Suprapubic skin (tissue), 4 donors: Measurements from ENCODE around the gene ELANE. TPM values are rescaled to one million over a fixed set of nuclear protein-coding genes. Genes with fewer than 3 reads are reported as not detected.
A peak's percentile ranks its signal among the peaks of the same experiment; 100 is the strongest.

Source experiments
- DNase-seq, 2 donors: peaks; one replicate each; pipeline ENCODE4 v3.0.0-alpha.2; 2019; ENCODE audit warnings: low spot score in 2 of 2
- H3K27ac ChIP-seq: fragments of 200-600 bp; sonication (generic); one replicate; pipeline ENCODE4 v1.5.1; 2019
- H3K27me3 ChIP-seq: fragments of 200-600 bp; sonication (generic); one replicate; pipeline ENCODE4 v1.5.1; 2019
- H3K36me3 ChIP-seq: fragments of 200-600 bp; sonication (generic); one replicate; pipeline ENCODE4 v1.5.1; 2019
- H3K4me1 ChIP-seq: fragments of 200-600 bp; sonication (generic); one replicate; pipeline ENCODE4 v1.5.1; 2019
- H3K4me3 ChIP-seq: fragments of 200-600 bp; sonication (generic); one replicate; pipeline ENCODE4 v1.5.1; 2019; ENCODE audit warnings: mild to moderate bottlenecking
- H3K9me3 ChIP-seq: fragments of 200-600 bp; sonication (generic); one replicate; pipeline ENCODE4 v1.5.1; 2019
- EP300 ChIP-seq: sonication (generic); formaldehyde crosslinking; IDR thresholded peaks from one replicate; pipeline ENCODE4 v1.6.1; 2017; ENCODE audit warnings: antibody characterized with exemption
- POLR2A ChIP-seq, 2 donors: fragments of 450-650 bp; IDR thresholded peaks; one replicate each; pipeline ENCODE4 v1.6.1; 2017; ENCODE audit warnings: antibody characterized with exemption in 2 of 2, mild to moderate bottlenecking in 2 of 2, moderate library complexity in 2 of 2
- POLR2AphosphoS5 ChIP-seq, 3 donors: sonication (generic); formaldehyde crosslinking; IDR thresholded peaks; one replicate each; pipeline ENCODE4 v1.6.1; 2017; ENCODE audit warnings: antibody characterized with exemption in 3 of 3
- WGBS: methylation state at CpG from one replicate; pipeline ENCODE4 v1.1.5; 2018; 5-methylcytosine and 5-hydroxymethylcytosine counted together
- total RNA-seq, 4 donors: library from RNA; depleted of rRNA; stranded (reverse); fragments of >200 nt; gene quantifications; one replicate each; pipeline ENCODE4 v1.1.0, GENCODE V29; 2016
- TF ChIP-seq, protein P1 (sequence below), 2 donors: fragments of 200-600 bp in 1 of 2; fragments of 450-650 bp in 1 of 2; sonication (generic) in 1 of 2; IDR thresholded peaks; one replicate each; pipeline ENCODE4 v1.5.1; 2016 to 2019; ENCODE audit warnings: antibody characterized with exemption in 2 of 2, mild to moderate bottlenecking in 1 of 2, moderate library complexity in 1 of 2

Gene ELANE
- total RNA-seq, 4 donors from 2014 or later: 0.79 TPM; not detected in 3

DNA sequence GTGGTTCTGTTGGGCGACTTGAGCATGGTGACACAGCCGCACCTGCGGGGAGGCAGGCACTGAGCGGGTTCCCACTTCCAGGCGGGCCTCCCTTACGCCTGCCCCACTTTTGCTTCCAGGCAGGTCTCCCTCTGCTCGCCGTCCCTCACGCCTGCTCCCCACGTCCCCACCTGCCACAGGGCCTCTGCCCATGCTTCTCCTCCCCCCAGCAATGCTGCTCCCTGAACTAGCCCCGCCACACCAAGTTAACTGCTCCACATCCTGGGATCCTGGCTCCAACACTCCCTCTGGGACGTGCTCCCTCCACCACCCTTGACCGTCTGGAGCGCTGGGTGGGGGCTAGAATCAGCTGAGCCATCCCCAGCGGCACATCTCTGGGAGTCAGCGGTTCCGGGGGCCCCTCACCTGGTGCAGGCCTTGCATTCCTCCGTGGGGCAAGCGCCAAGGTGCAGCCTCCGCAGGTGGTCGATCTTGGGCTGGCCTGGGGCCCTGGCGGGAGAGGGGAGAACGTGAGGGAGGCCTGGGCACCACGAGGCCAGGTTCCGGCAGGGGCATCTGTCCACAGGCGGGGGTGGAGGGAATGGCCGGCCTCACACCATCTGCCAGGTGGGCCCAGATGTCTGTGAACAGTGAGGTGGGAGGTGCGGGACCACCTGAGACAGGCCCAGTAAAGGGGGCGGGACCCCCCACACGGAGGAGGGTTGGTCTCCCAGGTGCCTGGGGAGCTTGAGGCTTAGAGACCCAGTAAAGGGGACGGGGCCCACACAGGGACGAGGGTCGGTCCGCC is 16.5 kb downstream of the ELANE start:
- H3K4me1 ChIP-seq: peaks cover 37% of the 10 kb centered on the region
- H3K9me3 ChIP-seq: no peaks in the 10 kb centered on the region
- no peak overlapping the region for H3K4me3 ChIP-seq
- TF ChIP-seq POLR2AphosphoS5 (IDR thresholded peaks at IDR 0.05) (no peak), EP300 (no peak), POLR2A (IDR thresholded peaks at IDR 0.05) (no peak)
- TF ChIP-seq, protein P1, sequence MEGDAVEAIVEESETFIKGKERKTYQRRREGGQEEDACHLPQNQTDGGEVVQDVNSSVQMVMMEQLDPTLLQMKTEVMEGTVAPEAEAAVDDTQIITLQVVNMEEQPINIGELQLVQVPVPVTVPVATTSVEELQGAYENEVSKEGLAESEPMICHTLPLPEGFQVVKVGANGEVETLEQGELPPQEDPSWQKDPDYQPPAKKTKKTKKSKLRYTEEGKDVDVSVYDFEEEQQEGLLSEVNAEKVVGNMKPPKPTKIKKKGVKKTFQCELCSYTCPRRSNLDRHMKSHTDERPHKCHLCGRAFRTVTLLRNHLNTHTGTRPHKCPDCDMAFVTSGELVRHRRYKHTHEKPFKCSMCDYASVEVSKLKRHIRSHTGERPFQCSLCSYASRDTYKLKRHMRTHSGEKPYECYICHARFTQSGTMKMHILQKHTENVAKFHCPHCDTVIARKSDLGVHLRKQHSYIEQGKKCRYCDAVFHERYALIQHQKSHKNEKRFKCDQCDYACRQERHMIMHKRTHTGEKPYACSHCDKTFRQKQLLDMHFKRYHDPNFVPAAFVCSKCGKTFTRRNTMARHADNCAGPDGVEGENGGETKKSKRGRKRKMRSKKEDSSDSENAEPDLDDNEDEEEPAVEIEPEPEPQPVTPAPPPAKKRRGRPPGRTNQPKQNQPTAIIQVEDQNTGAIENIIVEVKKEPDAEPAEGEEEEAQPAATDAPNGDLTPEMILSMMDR (IDR thresholded peaks at IDR 0.05): no peak
- H3K36me3 ChIP-seq: peaks cover 41% of the 10 kb centered on the region
- peak overlapping the region; percentile 68 for H3K27ac ChIP-seq
- no peak for DNase-seq
- H3K27me3 ChIP-seq: no peaks in the 10 kb centered on the region
- WGBS: 84% methylated on average over 21 of the region's 34 CpGs

DNA sequence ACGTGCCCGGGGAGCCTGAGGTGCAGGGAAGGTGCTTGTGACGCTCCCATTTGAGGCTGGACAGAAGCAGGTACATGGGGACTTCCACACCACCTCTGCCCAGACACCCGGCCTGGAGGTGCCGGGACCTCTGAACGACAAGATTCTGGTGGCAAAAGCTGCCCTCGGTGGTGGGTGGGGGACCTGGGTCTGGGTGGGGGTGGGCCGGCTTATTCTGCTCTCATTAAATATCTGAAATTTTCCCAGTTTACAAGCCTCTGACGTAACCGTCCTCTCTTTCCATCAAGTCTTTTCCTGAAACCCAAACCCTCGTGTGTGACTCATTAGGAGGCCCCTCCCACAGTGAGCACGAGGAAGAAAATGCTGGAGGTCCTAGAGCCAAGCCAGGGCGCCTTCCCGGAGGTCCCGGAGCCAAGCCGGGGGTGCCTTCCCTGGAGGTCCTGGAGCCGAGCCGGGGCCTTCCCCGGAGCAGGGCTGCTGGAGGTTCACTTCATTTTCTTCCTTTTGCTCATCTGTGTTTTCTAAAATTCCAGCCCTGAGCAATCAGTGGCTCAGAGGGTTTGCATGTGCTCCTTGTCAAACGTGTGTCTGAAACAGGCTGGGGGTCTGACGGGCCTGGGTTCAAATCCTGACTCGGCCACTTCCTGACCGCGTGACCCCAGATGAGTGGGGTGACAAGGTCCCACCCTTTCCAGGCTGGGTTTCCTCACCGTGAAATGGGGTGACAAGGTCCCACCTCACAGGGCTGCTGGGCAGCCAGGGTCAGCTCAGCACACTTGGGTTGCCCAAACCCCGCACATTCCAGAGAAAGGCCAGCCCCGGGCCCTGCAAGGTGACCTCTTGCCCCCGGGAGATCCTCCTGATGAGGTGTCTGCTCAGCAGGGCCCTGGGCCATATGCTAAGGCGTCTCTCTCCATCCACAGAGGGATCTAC is 17.4 kb downstream of the ELANE start:
- Histone ChIP-seq H3K4me1 (peaks cover 43% of the 10 kb centered on the region), H3K27me3 (no peaks in the 10 kb centered on the region), H3K27ac (peak overlapping the region; percentile 68), H3K36me3 (peaks cover 47% of the 10 kb centered on the region), H3K9me3 (no peaks in the 10 kb centered on the region), H3K4me3 (no peak overlapping the region)
- TF ChIP-seq, protein P1 (IDR thresholded peaks at IDR 0.05): no peak
- TF ChIP-seq POLR2A (IDR thresholded peaks at IDR 0.05) (no peak), EP300 (no peak), POLR2AphosphoS5 (IDR thresholded peaks at IDR 0.05) (peak in 1 of 3 donors; percentile 7)
- no peak for DNase-seq
- WGBS: 50% methylated on average over 17 of the region's 29 CpGs

DNA sequence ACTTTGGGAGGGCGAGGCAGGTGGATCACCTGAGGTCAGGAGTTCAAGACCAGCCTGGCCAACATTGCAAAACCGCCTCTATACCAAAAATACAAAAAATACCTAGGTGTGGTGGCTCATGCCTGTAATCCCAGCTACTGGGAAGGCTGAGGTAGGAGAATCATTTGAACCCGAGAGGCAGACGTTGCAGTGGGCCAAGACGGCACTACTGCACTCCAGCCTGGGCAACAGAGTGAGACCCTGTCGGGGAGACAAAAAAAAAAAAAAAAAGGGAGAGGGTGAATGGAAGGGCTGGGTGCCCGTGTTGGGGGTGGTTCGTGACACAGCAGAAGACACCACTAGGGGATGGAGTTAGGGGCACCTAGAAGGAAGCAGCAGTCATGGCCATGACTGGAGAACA is 18.2 kb downstream of the ELANE start:
- H3K27ac ChIP-seq: no peak overlapping the region
- peaks cover 55% of the 10 kb centered on the region for H3K36me3 ChIP-seq
- H3K4me1 ChIP-seq: peaks cover 47% of the 10 kb centered on the region
- no peaks in the 10 kb centered on the region for H3K27me3 ChIP-seq
- H3K9me3 ChIP-seq: no peaks in the 10 kb centered on the region
- DNase-seq: no peak
- H3K4me3 ChIP-seq: no peak overlapping the region
- no peak for TF ChIP-seq EP300
- TF ChIP-seq, protein P1 (IDR thresholded peaks at IDR 0.05): no peak
- TF ChIP-seq POLR2A (IDR thresholded peaks at IDR 0.05): no peak
- no peak for TF ChIP-seq POLR2AphosphoS5 (IDR thresholded peaks at IDR 0.05)
- WGBS: 87% methylated on average over 7 of the region's 8 CpGs

DNA sequence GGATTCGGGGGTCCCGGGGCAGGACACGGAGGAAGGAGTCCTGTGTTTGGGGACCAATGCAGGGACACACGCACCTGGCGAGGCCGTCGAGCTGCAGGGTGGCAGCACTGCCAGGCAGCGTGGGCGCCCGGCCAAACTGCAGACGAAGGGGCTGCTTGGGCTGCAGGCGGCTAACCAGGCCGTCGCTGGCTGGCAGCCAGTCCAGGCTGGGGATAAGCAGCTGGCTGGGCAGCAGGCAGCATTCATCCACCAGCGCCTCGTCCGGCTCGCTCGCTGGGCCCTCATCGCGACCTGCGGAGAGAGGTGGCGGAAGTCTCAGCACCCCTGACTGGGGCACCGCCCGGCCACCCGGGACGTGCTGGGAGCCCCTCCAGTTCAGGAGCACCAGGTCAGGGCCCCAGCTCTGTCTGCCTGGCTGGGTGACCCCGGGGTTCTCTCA is 18.9 kb downstream of the ELANE start:
- H3K4me3 ChIP-seq: no peak overlapping the region
- H3K27me3 ChIP-seq: no peaks in the 10 kb centered on the region
- H3K36me3 ChIP-seq: peaks cover 62% of the 10 kb centered on the region
- H3K9me3 ChIP-seq: no peaks in the 10 kb centered on the region
- H3K4me1 ChIP-seq: peaks cover 47% of the 10 kb centered on the region
- WGBS: 83% methylated on average over 20 of the region's 28 CpGs
- no peak overlapping the region for H3K27ac ChIP-seq
- DNase-seq: no peak
- TF ChIP-seq, protein P1 (IDR thresholded peaks at IDR 0.05): no peak
- TF ChIP-seq EP300 (no peak), POLR2A (IDR thresholded peaks at IDR 0.05) (no peak), POLR2AphosphoS5 (IDR thresholded peaks at IDR 0.05) (no peak)
